Fibroblast of mammary gland (primary cell): Measurements from ENCODE around the gene PLCD1.
"Not testable (repeated sequence)": the region's sequence is repeated elsewhere in the genome, so short reads cannot be mapped to it uniquely, and the experiment has no call there.

Source experiments
- DNase-seq: peaks from one replicate; pipeline ENCODE4 v3.0.0-alpha.2; 2010; ENCODE audit warnings: low read depth
- H3K4me3 ChIP-seq: 2 replicates; pipeline ENCODE4 v1.5.1; 2011; ENCODE audit warnings: low read depth, mild to moderate bottlenecking, low read length, moderate library complexity; ENCODE audit not compliant: control insufficient read depth
- CTCF ChIP-seq: conservative IDR thresholded peaks from 2 replicates; pipeline ENCODE4 v1.5.1; 2011; ENCODE audit warnings: low read depth, low read length, inconsistent platforms; ENCODE audit not compliant: control insufficient read depth, insufficient read depth

Gene PLCD1

GRCh38 chr3:38054499-38055001 lies 25.1 kb upstream of the PLCD1 start:
- DNase-seq, result no peak
- TF ChIP-seq CTCF, result no peak
- H3K4me3 ChIP-seq, result no peak overlapping the region

GRCh38 chr3:38053813-38054498 lies 24.5 kb upstream of the PLCD1 start:
- not testable (repeated sequence) for H3K4me3 ChIP-seq, DNase-seq

- not testable (repeated sequence) for H3K4me3 ChIP-seq, DNase-seq
Measured at GRCh38 chr3:38053286-38053685, 23.8 kb upstream of the PLCD1 start.

DNA sequence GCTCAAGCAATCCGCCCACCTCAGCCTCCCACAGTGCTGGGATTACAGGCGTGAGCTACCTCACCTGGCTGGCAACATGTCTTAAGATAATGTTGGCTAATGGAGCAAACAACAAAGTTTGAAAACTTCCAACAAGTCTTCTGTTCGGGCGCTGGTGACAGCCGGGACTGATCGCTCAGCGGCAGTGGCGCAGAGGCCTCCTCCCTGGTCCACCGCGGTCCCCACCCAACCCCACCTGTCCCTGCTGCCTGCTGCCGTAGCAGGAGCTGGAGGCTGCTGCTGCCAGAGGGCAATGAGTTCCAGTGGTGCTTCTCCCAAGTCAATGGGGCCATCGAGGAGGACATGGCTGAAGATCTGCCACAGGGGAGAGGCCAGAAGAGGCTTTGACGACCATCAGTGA lies 21.7 kb upstream of the PLCD1 start:
- no peak for DNase-seq
- no peak overlapping the region for H3K4me3 ChIP-seq
- TF ChIP-seq CTCF, result no peak

DNA sequence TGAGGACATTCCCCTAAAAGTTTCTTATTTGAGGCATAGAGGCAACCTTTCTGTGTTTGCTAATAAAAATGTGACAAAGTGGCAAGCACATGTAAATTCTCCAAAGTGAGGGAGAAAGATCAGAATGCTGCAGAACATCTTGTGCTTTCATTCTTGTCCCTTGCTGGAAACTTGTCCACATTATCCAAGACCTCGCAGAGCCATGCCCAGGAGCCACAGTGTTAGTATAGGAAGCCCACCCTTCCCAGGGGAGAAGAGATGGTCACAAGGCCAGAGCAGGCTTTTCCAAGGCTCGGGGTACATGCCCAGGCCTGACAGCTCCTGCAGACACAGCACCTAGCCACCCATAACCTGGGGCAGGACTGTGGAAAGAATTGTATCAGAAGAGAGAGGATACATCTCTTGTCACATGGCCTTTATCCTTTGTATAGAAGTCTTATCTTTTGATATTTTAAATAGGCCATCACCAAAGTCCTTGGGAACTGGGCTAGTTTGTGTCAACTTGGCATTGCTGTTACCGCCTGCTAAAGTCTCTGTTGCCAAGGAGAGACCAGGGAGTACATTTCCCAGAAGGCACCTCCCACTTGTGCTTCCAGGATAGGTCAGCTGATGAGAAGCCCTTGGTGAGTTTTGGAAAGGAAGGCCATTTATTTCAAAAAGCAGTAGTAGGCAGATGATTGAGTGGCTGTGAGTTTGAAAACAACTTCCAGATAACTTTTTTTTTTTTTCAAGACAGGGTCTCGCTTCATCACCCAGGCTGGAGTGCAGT lies 20.1 kb upstream of the PLCD1 start:
- no peak for DNase-seq
- no peak overlapping the region for H3K4me3 ChIP-seq
- TF ChIP-seq CTCF, result no peak

GRCh38 chr3:38047896-38048295 lies 18.5 kb upstream of the PLCD1 start:
- DNase-seq, result peak; percentile 34
- TF ChIP-seq CTCF, result no peak
- no peak overlapping the region for H3K4me3 ChIP-seq

GRCh38 chr3:38046821-38047220 lies 17.4 kb upstream of the PLCD1 start:
- H3K4me3 ChIP-seq, result no peak overlapping the region
- no peak for DNase-seq
- no peak for TF ChIP-seq CTCF
